HG02973 (cell line): ENCODE results near the gene DACT3.

Experiments used
- ATAC-seq: cut with Tn5 transposase; IDR thresholded peaks from one replicate; pipeline ENCODE4 v1.9.1; 2021; ENCODE audit warnings: moderate library complexity; ENCODE audit not compliant: unreplicated experiment

DACT3 gene

GRCh38 chr19:46600384-46601317, 60.3 kb downstream of the DACT3 start:
- ATAC-seq: peak; percentile 76

GRCh38 chr19:46599716-46600373, 61.1 kb downstream of the DACT3 start:
- ATAC-seq: no peak

GRCh38 chr19:46598372-46598917, 62.5 kb downstream of the DACT3 start:
- ATAC-seq: no peak
